Neuronal stem cell (in vitro differentiated cells): ENCODE data around the gene EEF1AKMT1.

Experiments
- DNase-seq: peaks from one replicate; pipeline ENCODE4 v3.0.0-alpha.2; 2013; ENCODE audit warnings: low spot score
- H2AFZ ChIP-seq: one replicate; pipeline ENCODE4 v1.6.1; 2013; ENCODE audit warnings: mild to moderate bottlenecking, low read length, inconsistent platforms
- H2AK5ac ChIP-seq: 2 replicates; pipeline ENCODE4 v1.6.1; 2013; ENCODE audit warnings: low read depth, mild to moderate bottlenecking, inconsistent platforms, low read length, moderate library complexity, mixed read lengths
- H2BK120ac ChIP-seq: 2 replicates; pipeline ENCODE4 v1.6.1; 2013; ENCODE audit warnings: low read depth, mild to moderate bottlenecking, inconsistent platforms, low read length, moderate library complexity, mixed read lengths
- H2BK12ac ChIP-seq: one replicate; pipeline ENCODE4 v1.6.1; 2013; ENCODE audit warnings: low read length, inconsistent platforms
- H2BK15ac ChIP-seq: 2 replicates; pipeline ENCODE4 v1.6.1; 2013; ENCODE audit warnings: mild to moderate bottlenecking, low read length, inconsistent platforms, mixed read lengths
- H2BK5ac ChIP-seq: one replicate; pipeline ENCODE4 v1.6.1; 2013; ENCODE audit warnings: inconsistent platforms, mild to moderate bottlenecking, low read length, moderate library complexity
- H3K14ac ChIP-seq: one replicate; pipeline ENCODE4 v1.6.1; 2013; ENCODE audit warnings: low read length, inconsistent platforms
- H3K18ac ChIP-seq: 2 replicates; pipeline ENCODE4 v1.6.1; 2013; ENCODE audit warnings: low read length, inconsistent platforms
- H3K23ac ChIP-seq: 2 replicates; pipeline ENCODE4 v1.6.1; 2013; ENCODE audit warnings: low read depth, mild to moderate bottlenecking, mixed read lengths, low read length, inconsistent platforms; ENCODE audit not compliant: poor library complexity
- H3K27ac ChIP-seq: replicated peaks from 3 replicates; pipeline ENCODE4 v1.5.1; 2013; ENCODE audit warnings: low read length, inconsistent platforms
- H3K27me3 ChIP-seq, 3 experiments: 2 replicates each; pipeline ENCODE4 v1.6.1; 2013; ENCODE audit warnings: low read length in 3 of 3, mild to moderate bottlenecking in 2 of 3, inconsistent platforms in 1 of 3, low read depth in 1 of 3, mixed read lengths in 1 of 3, moderate library complexity in 1 of 3; ENCODE audit not compliant: control insufficient read depth in 3 of 3, insufficient read depth in 3 of 3
- H3K36me3 ChIP-seq, 2 donors: replicated peaks in 1 of 2; 2 replicates each; pipeline ENCODE4 v1.6.1; 2013; ENCODE audit warnings: low read length in 2 of 2; ENCODE audit not compliant: control insufficient read depth in 2 of 2, insufficient read depth in 2 of 2
- H3K4ac ChIP-seq: 2 replicates; pipeline ENCODE4 v1.6.1; 2013; ENCODE audit warnings: inconsistent platforms, mild to moderate bottlenecking, low read length, moderate library complexity
- H3K4me1 ChIP-seq, 2 donors: 1 replicate in 1 of 2; 2 replicates in 1 of 2; pipeline ENCODE4 v1.6.1; 2013; ENCODE audit warnings: low read length in 2 of 2, low read depth in 1 of 2; ENCODE audit not compliant: control insufficient read depth in 2 of 2, insufficient read depth in 1 of 2
- H3K4me2 ChIP-seq: one replicate; pipeline ENCODE4 v1.6.1; 2013; ENCODE audit warnings: mild to moderate bottlenecking, low read length, inconsistent platforms; ENCODE audit not compliant: insufficient read depth, poor library complexity, severe bottlenecking
- H3K4me3 ChIP-seq, 2 donors: 2 replicates each; pipeline ENCODE4 v1.5.1; 2013; ENCODE audit warnings: low read length in 2 of 2, mild to moderate bottlenecking in 2 of 2, inconsistent platforms in 1 of 2, moderate library complexity in 1 of 2
- H3K79me1 ChIP-seq: one replicate; pipeline ENCODE4 v1.6.1; 2013; ENCODE audit warnings: low read depth, mild to moderate bottlenecking, inconsistent platforms, low read length, moderate library complexity
- H3K9ac ChIP-seq: one replicate; pipeline ENCODE4 v1.6.1; 2013; ENCODE audit warnings: mild to moderate bottlenecking, low read depth, low read length, inconsistent platforms; ENCODE audit not compliant: poor library complexity
- H3K9me3 ChIP-seq, 2 donors: replicated peaks in 1 of 2; 2 replicates each; pipeline versions ENCODE3 to v1.6.1; 2013; ENCODE audit warnings: low read length in 2 of 2, mild to moderate bottlenecking in 2 of 2, inconsistent platforms in 1 of 2, low read depth in 1 of 2, mixed read lengths in 1 of 2, moderate library complexity in 1 of 2; ENCODE audit not compliant: control insufficient read depth in 2 of 2, insufficient read depth in 1 of 2
- H4K8ac ChIP-seq: one replicate; pipeline ENCODE4 v1.6.1; 2013; ENCODE audit warnings: low read depth, mild to moderate bottlenecking, inconsistent platforms, low read length, moderate library complexity
- H4K91ac ChIP-seq: one replicate; pipeline ENCODE4 v1.6.1; 2013; ENCODE audit warnings: low read length, low read depth, mild to moderate bottlenecking, inconsistent platforms; ENCODE audit not compliant: poor library complexity
- WGBS, 2 donors: extraction: QIAGEN DNeasy Blood & Tissue Kit; methylation state at CpG; one replicate each; pipeline ENCODE4 v1.1.7; 2013; ENCODE audit warnings: missing lambda C conversion rate in 2 of 2, mixed read lengths in 1 of 2; ENCODE audit not compliant: insufficient read length in 2 of 2, insufficient replicate concordance in 1 of 2; ENCODE audit errors: extremely low coverage in 2 of 2; 5-methylcytosine and 5-hydroxymethylcytosine counted together

The EEF1AKMT1 gene

DNA sequence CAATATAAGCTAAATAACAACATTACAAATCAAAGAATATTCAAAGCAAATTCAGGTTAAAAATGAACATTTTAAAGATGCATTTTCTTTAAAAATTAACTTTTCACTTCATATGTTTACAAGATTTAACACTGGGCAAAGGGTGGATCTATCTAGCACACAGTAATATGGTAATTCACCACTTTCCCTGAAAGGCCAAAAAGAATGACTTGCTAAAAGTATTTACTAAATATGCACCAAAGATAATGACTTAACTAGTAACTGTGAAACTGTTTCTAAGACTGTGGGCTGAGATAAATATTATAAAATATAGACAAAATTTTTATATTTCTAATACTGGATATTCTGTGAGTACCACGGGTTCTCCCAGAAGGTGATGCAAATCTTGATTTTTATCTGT, 4.5 kb upstream of the EEF1AKMT1 start:
- H2AFZ ChIP-seq, result no peak overlapping the region
- H3K27me3 ChIP-seq, result no peaks in the 10 kb centered on the region
- no CpG with 5 or more reads among the region's 1 CpG for WGBS, 2 donors
- no peak overlapping the region for H3K9ac ChIP-seq
- H3K27ac ChIP-seq, result no peak overlapping the region
- no peak overlapping the region for H2BK120ac ChIP-seq
- H2AK5ac ChIP-seq, result no peak overlapping the region
- no peak overlapping the region for H2BK5ac ChIP-seq
- H2BK12ac ChIP-seq, result no peak overlapping the region
- no peak overlapping the region for H3K23ac ChIP-seq
- no peak for DNase-seq
- no peaks in the 10 kb centered on the region for H3K4me1 ChIP-seq
- H4K8ac ChIP-seq, result no peak overlapping the region
- no peaks in the 10 kb centered on the region for H3K79me1 ChIP-seq
- no peaks in the 10 kb centered on the region for H3K9me3 ChIP-seq
- H3K4me3 ChIP-seq, result no peak overlapping the region
- peaks cover 3 to 34% of the 10 kb centered on the region in 2 donors for H3K36me3 ChIP-seq
- H2BK15ac ChIP-seq, result no peak overlapping the region
- H3K4me2 ChIP-seq, result no peak overlapping the region
- no peak overlapping the region for H3K14ac ChIP-seq
- no peak overlapping the region for H3K4ac ChIP-seq
- no peak overlapping the region for H4K91ac ChIP-seq
- no peak overlapping the region for H3K18ac ChIP-seq

DNA sequence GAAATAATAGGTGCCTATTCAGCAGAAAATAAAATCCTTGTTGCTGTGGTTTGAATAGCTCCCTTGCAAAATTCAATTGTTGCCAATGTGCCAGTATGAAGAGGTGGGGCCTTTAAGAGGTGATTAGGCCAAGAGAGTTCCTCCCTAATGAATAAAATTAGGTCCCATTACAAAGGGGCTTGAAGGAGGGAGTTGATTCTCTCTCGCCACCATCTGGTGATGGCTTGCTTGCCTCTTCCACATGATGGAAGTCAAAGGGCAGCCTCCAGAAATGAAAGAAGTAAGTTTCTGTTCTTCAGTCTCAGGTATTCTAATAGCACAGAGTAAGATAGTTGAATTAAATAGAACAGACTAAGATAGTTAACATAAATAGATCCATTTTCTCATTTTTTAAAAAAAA, 3.0 kb upstream of the EEF1AKMT1 start:
- no peak overlapping the region for H2BK12ac ChIP-seq
- WGBS, 2 donors, result no CpG with 5 or more reads among the region's 1 CpG

GRCh38 chr13:20775961-20776360, 2.2 kb upstream of the EEF1AKMT1 start:
- no peak for DNase-seq
- no peak overlapping the region for H2BK12ac ChIP-seq
- H3K4me2 ChIP-seq, result no peak overlapping the region
- no peak overlapping the region for H2BK15ac ChIP-seq
- H2AFZ ChIP-seq, result no peak overlapping the region
- H3K4ac ChIP-seq, result no peak overlapping the region
- H3K36me3 ChIP-seq, result peaks cover 4 to 23% of the 10 kb centered on the region in 2 donors
- no peak overlapping the region for H2BK120ac ChIP-seq
- H2BK5ac ChIP-seq, result no peak overlapping the region
- no peak overlapping the region for H2AK5ac ChIP-seq
- no peak overlapping the region for H3K14ac ChIP-seq
- WGBS, 2 donors, result no CpG with 5 or more reads among the region's 2 CpGs
- no peak overlapping the region for H4K91ac ChIP-seq
- H4K8ac ChIP-seq, result no peak overlapping the region
- H3K9me3 ChIP-seq, result peaks cover 0 to 4% of the 10 kb centered on the region in 2 donors
- no peak overlapping the region for H3K9ac ChIP-seq
- no peak overlapping the region for H3K18ac ChIP-seq
- peaks cover 4 to 5% of the 10 kb centered on the region in 2 donors for H3K4me1 ChIP-seq
- H3K27ac ChIP-seq, result no peak overlapping the region
- H3K27me3 ChIP-seq, result no peaks in the 10 kb centered on the region
- no peak overlapping the region for H3K23ac ChIP-seq
- peaks cover 3% of the 10 kb centered on the region for H3K79me1 ChIP-seq
- no peak overlapping the region for H3K4me3 ChIP-seq

More for the DNA sequence above, 3.0 kb upstream of the EEF1AKMT1 start:
- H3K36me3 ChIP-seq, result peaks cover 4 to 23% of the 10 kb centered on the region in 2 donors
- H3K4me2 ChIP-seq, result no peak overlapping the region
- no peak overlapping the region for H2BK5ac ChIP-seq
- H2BK15ac ChIP-seq, result no peak overlapping the region
- H3K9me3 ChIP-seq, result no peaks in the 10 kb centered on the region
- H3K27ac ChIP-seq, result no peak overlapping the region
- no peak overlapping the region for H3K23ac ChIP-seq
- H3K14ac ChIP-seq, result no peak overlapping the region
- H4K8ac ChIP-seq, result no peak overlapping the region
- H3K4me3 ChIP-seq, result no peak overlapping the region
- no peak overlapping the region for H3K4ac ChIP-seq
- H3K9ac ChIP-seq, result no peak overlapping the region
- no peak overlapping the region for H3K18ac ChIP-seq
- H4K91ac ChIP-seq, result no peak overlapping the region
- no peak overlapping the region for H2AK5ac ChIP-seq
- DNase-seq, result no peak
- H3K4me1 ChIP-seq, result peaks cover 4 to 5% of the 10 kb centered on the region in 2 donors
- H3K27me3 ChIP-seq, result no peaks in the 10 kb centered on the region
- H2BK120ac ChIP-seq, result no peak overlapping the region
- H2AFZ ChIP-seq, result no peak overlapping the region
- H3K79me1 ChIP-seq, result peaks cover 3% of the 10 kb centered on the region

- Histone ChIP-seq H3K9me3 (peaks cover 0 to 16% of the 10 kb centered on the region in 2 donors), H3K79me1 (peaks cover 3% of the 10 kb centered on the region), H2AFZ (no peak overlapping the region), H3K27ac (no peak overlapping the region), H3K23ac (no peak overlapping the region), H2BK5ac (no peak overlapping the region), H2BK15ac (no peak overlapping the region), H3K4ac (no peak overlapping the region), H4K8ac (no peak overlapping the region), H3K18ac (no peak overlapping the region), H3K4me1 (peaks cover 4 to 5% of the 10 kb centered on the region in 2 donors), H3K4me2 (no peak overlapping the region), H3K36me3 (peaks cover 4 to 21% of the 10 kb centered on the region in 2 donors), H2BK12ac (no peak overlapping the region), H4K91ac (no peak overlapping the region), H3K14ac (no peak overlapping the region), H3K9ac (no peak overlapping the region), H2AK5ac (no peak overlapping the region), H2BK120ac (no peak overlapping the region), H3K4me3 (no peak overlapping the region), H3K27me3 (no peaks in the 10 kb centered on the region)
- WGBS, 2 donors, result no CpG with 5 or more reads among the region's 1 CpG
- no peak for DNase-seq
Measured at GRCh38 chr13:20774746-20775145, 985 bp upstream of the EEF1AKMT1 start.
